ENCODE data around the gene TMEM253. TPM values are rescaled to one million over a fixed set of nuclear protein-coding genes. Genes with fewer than 3 reads are reported as not detected.

The TMEM253 gene
- total RNA-seq, result not detected in 2 replicates

GRCh38 chr14:21100931-21101330 lies at the start of gene TMEM253:
TSS of gene TMEM253 (plus strand) at chr14:21101066. CDS start at chr14:21101344, 278 bp downstream.
- DNase-seq (ENCODE audit: low spot score), result no peak
- no peaks in the 10 kb centered on the region for H3K9me3 Mint-ChIP-seq
- H3K4me1 Mint-ChIP-seq (ENCODE audit: low read depth), result peaks cover 43% of the 10 kb centered on the region
- no peak within 1 kb of the TSS for H3K27ac Mint-ChIP-seq
- peak within 1 kb of the TSS; percentile 95 for H3K4me3 Mint-ChIP-seq (ENCODE audit: low read depth)
- intact Hi-C loops (cut with micrococcal nuclease), result loop anchor here (5.0 kb wide), 2 partner anchors 166 to 644 kb away; partner anchors contain the start of genes APEX1 and HNRNPC
- H3K27me3 Mint-ChIP-seq (ENCODE audit: low read depth), result peaks cover 7% of the 10 kb centered on the region
- no peaks in the 10 kb centered on the region for H3K36me3 Mint-ChIP-seq (ENCODE audit: low read depth)

DNA sequence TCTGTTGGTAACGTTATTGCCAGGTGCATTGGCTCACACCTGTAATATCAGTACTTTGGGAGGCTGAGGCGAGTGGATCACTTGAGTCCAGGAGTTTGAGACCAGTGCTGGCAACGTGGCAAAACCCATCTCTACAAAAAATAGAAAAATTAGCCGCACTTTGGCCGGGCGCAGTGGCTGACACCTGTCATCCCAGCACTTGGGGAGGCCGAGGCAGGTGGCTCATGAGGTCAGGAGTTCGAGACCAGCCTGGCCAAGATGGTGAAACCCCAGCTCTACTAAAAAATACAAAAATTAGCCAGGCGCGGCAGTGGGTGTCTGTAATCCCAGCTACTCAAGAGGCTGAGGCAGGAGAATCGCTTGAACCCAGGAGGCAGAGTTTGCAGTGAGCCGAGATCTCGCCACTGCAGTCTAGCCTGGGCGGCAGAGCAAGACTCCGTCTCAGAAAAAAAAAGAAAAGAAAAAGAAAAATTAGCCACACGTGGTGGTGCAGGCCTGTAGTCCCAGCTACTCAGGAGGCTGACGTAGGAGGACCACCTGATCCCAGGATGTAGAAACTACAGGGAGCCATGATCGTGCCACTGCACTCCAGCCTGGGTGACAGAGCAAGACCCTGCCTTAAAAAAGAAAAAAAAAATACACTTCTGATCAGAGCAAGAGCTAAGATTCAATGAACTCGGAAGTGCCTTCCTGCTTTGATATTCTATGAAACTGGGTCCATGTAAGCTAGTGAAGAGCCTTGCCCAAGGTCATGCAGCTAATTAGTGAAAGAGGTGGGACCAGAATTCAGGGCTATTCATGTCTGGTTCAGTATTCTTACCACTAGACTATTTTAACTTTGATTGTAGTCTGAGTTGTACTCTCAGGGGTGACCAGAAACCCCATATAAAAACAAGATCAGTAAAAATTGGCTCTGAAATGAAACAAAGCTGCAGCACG lies 47.4 kb upstream of the TMEM253 start:
- DNase-seq (ENCODE audit: low spot score), result no peak
- peaks cover 2% of the 10 kb centered on the region for H3K4me1 Mint-ChIP-seq (ENCODE audit: low read depth)
- H3K27ac Mint-ChIP-seq, result no peak overlapping the region
- H3K36me3 Mint-ChIP-seq (ENCODE audit: low read depth), result no peaks in the 10 kb centered on the region
- no peaks in the 10 kb centered on the region for H3K9me3 Mint-ChIP-seq
- peaks cover 14% of the 10 kb centered on the region for H3K27me3 Mint-ChIP-seq (ENCODE audit: low read depth)
- intact Hi-C loops (cut with micrococcal nuclease), result no loop called here
- no peak overlapping the region for H3K4me3 Mint-ChIP-seq (ENCODE audit: low read depth)

DNA sequence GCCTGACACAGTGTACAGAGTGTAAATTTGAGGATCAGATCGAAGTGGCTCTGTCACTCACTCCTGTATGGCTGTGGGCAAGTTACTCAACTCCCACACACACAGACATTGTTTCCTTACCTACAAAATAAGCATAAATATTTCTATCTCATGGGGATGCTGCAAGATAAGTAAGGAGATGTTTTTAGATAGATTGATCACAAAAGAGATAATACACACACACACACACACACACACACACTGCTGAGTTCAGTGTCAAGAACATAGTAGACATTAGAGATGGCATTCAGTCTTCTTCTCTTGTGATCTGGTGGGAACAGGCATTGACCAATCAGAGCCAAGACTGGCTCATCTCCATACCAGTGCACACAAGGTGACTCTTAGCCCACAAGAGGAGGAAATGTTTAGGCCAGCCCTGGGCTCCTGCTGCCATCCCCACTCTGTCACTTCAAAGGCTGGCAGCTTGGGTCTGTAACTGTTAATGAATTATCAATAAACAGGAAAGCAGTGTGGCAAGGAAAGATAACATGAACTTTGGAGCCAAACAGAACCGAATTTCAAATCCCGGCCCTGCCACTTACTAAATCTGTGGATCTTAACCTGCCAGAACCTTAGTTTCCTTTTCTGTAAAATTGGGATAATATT lies 46.6 kb upstream of the TMEM253 start:
- Mint-ChIP-seq H3K36me3 (ENCODE audit: low read depth) (no peaks in the 10 kb centered on the region), H3K27me3 (ENCODE audit: low read depth) (peaks cover 8% of the 10 kb centered on the region), H3K4me3 (ENCODE audit: low read depth) (no peak overlapping the region), H3K4me1 (ENCODE audit: low read depth) (peaks cover 2% of the 10 kb centered on the region), H3K9me3 (no peaks in the 10 kb centered on the region), H3K27ac (no peak overlapping the region)
- no peak for DNase-seq (ENCODE audit: low spot score)
- intact Hi-C loops (cut with micrococcal nuclease), result no loop called here

GRCh38 chr14:21054768-21055145 lies 46.1 kb upstream of the TMEM253 start:
- intact Hi-C loops (cut with micrococcal nuclease), result no loop called here

DNA sequence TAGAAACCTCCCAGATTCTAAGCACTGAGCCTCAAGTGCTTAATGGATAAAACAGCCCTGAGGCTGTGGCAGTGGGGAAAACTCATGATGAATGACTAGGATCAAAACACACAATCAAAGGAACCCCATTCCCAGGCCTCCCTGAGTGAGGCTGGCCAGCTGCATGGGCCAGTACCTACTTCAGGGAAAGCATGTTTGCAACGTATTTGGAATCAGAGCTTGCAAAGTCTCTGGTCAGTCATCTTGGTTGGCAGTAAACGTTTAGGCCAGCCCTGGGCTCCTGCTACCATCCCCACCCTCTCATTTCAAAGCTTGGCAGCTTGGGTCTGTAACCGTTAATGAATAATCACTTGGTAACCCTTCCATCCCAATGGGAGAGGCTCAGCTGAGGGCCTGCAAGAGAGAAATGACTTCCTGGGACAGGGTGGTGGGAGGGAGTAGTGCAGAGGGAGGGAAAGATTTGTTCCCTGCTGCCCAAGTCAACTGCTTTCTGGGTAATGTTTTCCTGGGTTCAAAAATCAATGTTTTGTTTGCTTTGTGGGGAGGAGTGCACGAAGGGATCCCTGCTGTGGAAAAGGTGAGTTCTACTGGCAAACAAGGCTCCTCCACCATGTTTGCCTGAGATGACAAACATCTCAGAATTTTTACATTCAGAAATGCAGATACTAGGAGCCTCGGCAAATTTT lies 45.3 kb upstream of the TMEM253 start:
- intact Hi-C loops (cut with micrococcal nuclease), result no loop called here
- Mint-ChIP-seq H3K4me1 (ENCODE audit: low read depth) (no peaks in the 10 kb centered on the region), H3K4me3 (ENCODE audit: low read depth) (no peak overlapping the region), H3K36me3 (ENCODE audit: low read depth) (no peaks in the 10 kb centered on the region), H3K27ac (no peak overlapping the region), H3K27me3 (ENCODE audit: low read depth) (peaks cover 5% of the 10 kb centered on the region), H3K9me3 (no peaks in the 10 kb centered on the region)
- no peak for DNase-seq (ENCODE audit: low spot score)

More at GRCh38 chr14:21054768-21055145, 46.1 kb upstream of the TMEM253 start:
- Mint-ChIP-seq H3K27ac (no peak overlapping the region), H3K27me3 (ENCODE audit: low read depth) (peaks cover 6% of the 10 kb centered on the region), H3K36me3 (ENCODE audit: low read depth) (no peaks in the 10 kb centered on the region), H3K9me3 (no peaks in the 10 kb centered on the region), H3K4me1 (ENCODE audit: low read depth) (no peaks in the 10 kb centered on the region), H3K4me3 (ENCODE audit: low read depth) (no peak overlapping the region)
- DNase-seq (ENCODE audit: low spot score), result no peak

GRCh38 chr14:21056520-21057163 lies 44.2 kb upstream of the TMEM253 start:
- no peak overlapping the region for H3K4me3 Mint-ChIP-seq (ENCODE audit: low read depth)
- no peak overlapping the region for H3K27ac Mint-ChIP-seq
- intact Hi-C loops (cut with micrococcal nuclease), result no loop called here
- H3K9me3 Mint-ChIP-seq, result no peaks in the 10 kb centered on the region
- peaks cover 14% of the 10 kb centered on the region for H3K27me3 Mint-ChIP-seq (ENCODE audit: low read depth)
- DNase-seq (ENCODE audit: low spot score), result no peak
- H3K4me1 Mint-ChIP-seq (ENCODE audit: low read depth), result no peaks in the 10 kb centered on the region
- no peaks in the 10 kb centered on the region for H3K36me3 Mint-ChIP-seq (ENCODE audit: low read depth)

DNA sequence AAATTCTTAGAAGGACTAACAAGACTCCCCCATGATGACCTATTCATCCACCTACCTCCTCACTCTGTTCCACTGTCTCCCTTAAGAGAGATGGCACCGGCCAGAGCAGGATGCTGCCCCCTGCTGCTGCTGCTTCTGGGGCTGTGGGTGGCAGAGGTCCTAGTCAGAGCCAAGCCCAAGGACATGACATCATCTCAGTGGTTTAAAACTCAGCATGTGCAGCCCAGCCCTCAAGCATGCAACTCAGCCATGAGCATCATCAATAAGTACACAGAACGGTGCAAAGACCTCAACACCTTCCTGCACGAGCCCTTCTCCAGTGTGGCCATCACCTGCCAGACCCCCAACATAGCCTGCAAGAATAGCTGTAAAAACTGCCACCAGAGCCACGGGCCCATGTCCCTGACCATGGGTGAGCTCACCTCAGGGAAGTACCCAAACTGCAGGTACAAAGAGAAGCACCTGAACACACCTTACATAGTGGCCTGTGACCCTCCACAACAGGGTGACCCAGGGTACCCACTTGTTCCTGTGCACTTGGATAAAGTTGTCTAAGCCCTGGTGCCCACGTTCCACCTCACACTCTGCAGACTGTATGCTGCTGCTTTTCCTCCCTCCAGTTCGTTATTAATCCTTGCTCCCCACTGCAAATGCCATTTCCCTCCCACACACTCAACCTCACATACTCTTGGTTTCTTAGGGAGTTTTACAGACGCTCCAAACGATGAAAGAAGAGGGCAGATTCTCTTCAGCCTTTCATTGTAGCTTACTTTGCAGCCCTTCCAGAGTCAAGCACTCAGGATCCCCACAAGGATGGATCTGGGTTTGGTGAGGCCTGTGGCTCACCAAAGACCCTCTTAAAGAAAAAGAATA lies 42.8 kb upstream of the TMEM253 start, which contains the start of gene RNASE8:
TSS of gene RNASE8 (plus strand) at position 20 of the 873 bp plus-strand sequence. CDS start at position 91, 71 bp downstream.
- peaks cover 19% of the 10 kb centered on the region for H3K27me3 Mint-ChIP-seq (ENCODE audit: low read depth)
- H3K9me3 Mint-ChIP-seq, result no peaks in the 10 kb centered on the region
- no peak within 1 kb of the TSS for H3K4me3 Mint-ChIP-seq (ENCODE audit: low read depth)
- H3K27ac Mint-ChIP-seq, result no peak within 1 kb of the TSS
- no peaks in the 10 kb centered on the region for H3K36me3 Mint-ChIP-seq (ENCODE audit: low read depth)
- intact Hi-C loops (cut with micrococcal nuclease), result no loop called here
- no peak for DNase-seq (ENCODE audit: low spot score)
- H3K4me1 Mint-ChIP-seq (ENCODE audit: low read depth), result no peaks in the 10 kb centered on the region

- DNase-seq (ENCODE audit: low spot score), result no peak
- H3K36me3 Mint-ChIP-seq (ENCODE audit: low read depth), result no peaks in the 10 kb centered on the region
- H3K4me1 Mint-ChIP-seq (ENCODE audit: low read depth), result no peaks in the 10 kb centered on the region
- no peaks in the 10 kb centered on the region for H3K9me3 Mint-ChIP-seq
- no peak overlapping the region for H3K4me3 Mint-ChIP-seq (ENCODE audit: low read depth)
- no peak overlapping the region for H3K27ac Mint-ChIP-seq
- intact Hi-C loops (cut with micrococcal nuclease), result no loop called here
- peaks cover 26% of the 10 kb centered on the region for H3K27me3 Mint-ChIP-seq (ENCODE audit: low read depth)
Measured at GRCh38 chr14:21058903-21059302, 42.0 kb upstream of the TMEM253 start.

- Mint-ChIP-seq H3K27ac (no peak overlapping the region), H3K4me3 (ENCODE audit: low read depth) (no peak overlapping the region), H3K4me1 (ENCODE audit: low read depth) (no peaks in the 10 kb centered on the region), H3K27me3 (ENCODE audit: low read depth) (peaks cover 27% of the 10 kb centered on the region), H3K36me3 (ENCODE audit: low read depth) (no peaks in the 10 kb centered on the region), H3K9me3 (no peaks in the 10 kb centered on the region)
- intact Hi-C loops (cut with micrococcal nuclease), result no loop called here
- DNase-seq (ENCODE audit: low spot score), result no peak
Measured at GRCh38 chr14:21059842-21060613, 40.8 kb upstream of the TMEM253 start.

DNA sequence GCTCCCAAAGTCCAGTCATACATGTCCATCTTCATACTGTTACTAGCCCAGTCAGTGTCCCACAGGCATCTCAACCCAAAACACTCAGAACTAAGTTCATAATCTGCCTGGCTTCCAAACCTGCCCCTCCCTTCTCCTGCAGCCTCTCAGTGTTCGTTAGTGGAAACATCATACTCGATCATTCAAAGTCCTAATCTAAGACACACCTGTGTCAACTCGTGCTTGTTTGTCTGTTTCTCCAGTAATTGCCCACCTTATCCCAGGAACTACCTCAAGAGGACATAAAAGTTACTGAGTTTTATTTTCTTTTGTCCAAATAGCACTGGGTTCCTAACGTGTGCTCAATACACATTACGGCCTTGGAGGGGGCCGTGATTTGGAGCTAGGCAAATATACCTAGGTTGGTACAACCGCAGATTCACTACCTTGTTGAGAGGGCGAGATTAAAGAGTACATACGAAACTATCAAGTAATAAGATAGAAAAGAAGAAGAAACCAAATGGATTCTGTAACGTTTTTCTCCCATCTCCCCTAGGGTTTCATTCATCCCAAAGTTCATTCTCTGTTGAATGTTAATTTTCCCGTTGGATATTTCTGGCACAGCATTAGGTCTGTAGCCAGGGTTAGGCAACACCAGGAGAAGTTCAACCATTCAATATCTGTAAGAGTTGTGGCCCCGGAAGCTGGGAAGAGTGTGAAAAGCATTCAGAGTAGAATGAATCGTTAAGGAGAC lies 40.1 kb upstream of the TMEM253 start:
- no peaks in the 10 kb centered on the region for H3K9me3 Mint-ChIP-seq
- intact Hi-C loops (cut with micrococcal nuclease), result no loop called here
- peaks cover 34% of the 10 kb centered on the region for H3K27me3 Mint-ChIP-seq (ENCODE audit: low read depth)

GRCh38 chr14:21061347-21061668 lies 39.6 kb upstream of the TMEM253 start:
- no peak overlapping the region for H3K4me3 Mint-ChIP-seq (ENCODE audit: low read depth)
- H3K27me3 Mint-ChIP-seq (ENCODE audit: low read depth), result peaks cover 37% of the 10 kb centered on the region
- H3K36me3 Mint-ChIP-seq (ENCODE audit: low read depth), result no peaks in the 10 kb centered on the region
- no peak overlapping the region for H3K27ac Mint-ChIP-seq
- H3K9me3 Mint-ChIP-seq, result no peaks in the 10 kb centered on the region
- intact Hi-C loops (cut with micrococcal nuclease), result no loop called here
- H3K4me1 Mint-ChIP-seq (ENCODE audit: low read depth), result no peaks in the 10 kb centered on the region
- no peak for DNase-seq (ENCODE audit: low spot score)

More for the DNA sequence above, 40.1 kb upstream of the TMEM253 start:
- no peak for DNase-seq (ENCODE audit: low spot score)
- H3K4me3 Mint-ChIP-seq (ENCODE audit: low read depth), result no peak overlapping the region
- no peak overlapping the region for H3K27ac Mint-ChIP-seq
- H3K4me1 Mint-ChIP-seq (ENCODE audit: low read depth), result no peaks in the 10 kb centered on the region
- no peaks in the 10 kb centered on the region for H3K36me3 Mint-ChIP-seq (ENCODE audit: low read depth)
